Activated CD8-positive, alpha-beta memory T cell treated with anti-CD3 and anti-CD28 coated beads for 4 hours (primary cell): Measurements from ENCODE around the gene PHACTR1.
"Not testable (repeated sequence)": the region's sequence is repeated elsewhere in the genome, so short reads cannot be mapped to it uniquely, and the experiment has no call there.

Source experiments
- DNase-seq, 2 donors: peaks; one replicate each; pipeline ENCODE4 v3.0.0-alpha.2; 2020; ENCODE audit warnings: low read depth in 2 of 2

Gene PHACTR1

GRCh38 chr6:12899046-12899833, 182.7 kb downstream of the PHACTR1 start:
- no peak for DNase-seq

- DNase-seq, result no peak
These were observed 186.7 kb downstream of the PHACTR1 start for GRCh38 chr6:12903246-12903645.

- no peak for DNase-seq
These were observed 193.3 kb downstream of the PHACTR1 start for GRCh38 chr6:12909833-12910232.

GRCh38 chr6:12911427-12911826, 194.9 kb downstream of the PHACTR1 start:
- DNase-seq, result no peak

- no peak for DNase-seq
These were observed 196.6 kb downstream of the PHACTR1 start for GRCh38 chr6:12913201-12913600.

GRCh38 chr6:12916006-12916405, 199.4 kb downstream of the PHACTR1 start:
- no peak for DNase-seq

- no peak for DNase-seq
These were observed 200.0 kb downstream of the PHACTR1 start for GRCh38 chr6:12916420-12917136.

GRCh38 chr6:12921467-12921866, 204.9 kb downstream of the PHACTR1 start:
- no peak for DNase-seq

GRCh38 chr6:12923644-12924235, 207.2 kb downstream of the PHACTR1 start:
- no peak for DNase-seq

GRCh38 chr6:12924911-12925310, 208.3 kb downstream of the PHACTR1 start:
- DNase-seq, result no peak

GRCh38 chr6:12927746-12928145, 211.2 kb downstream of the PHACTR1 start:
- DNase-seq, result no peak

GRCh38 chr6:12929678-12930077, 213.1 kb downstream of the PHACTR1 start:
- DNase-seq, result no peak

- no peak for DNase-seq
These were observed 215.1 kb downstream of the PHACTR1 start for GRCh38 chr6:12931639-12932038.

- DNase-seq, result no peak
These were observed 219.1 kb downstream of the PHACTR1 start for GRCh38 chr6:12935637-12936036.

- DNase-seq, result no peak
These were observed 221.4 kb downstream of the PHACTR1 start for GRCh38 chr6:12937971-12938370.

GRCh38 chr6:12939314-12939713, 222.7 kb downstream of the PHACTR1 start:
- no peak for DNase-seq

GRCh38 chr6:12941422-12941821, 224.9 kb downstream of the PHACTR1 start:
- no peak for DNase-seq

GRCh38 chr6:12943549-12943948, 227.0 kb downstream of the PHACTR1 start:
- DNase-seq, result no peak

- DNase-seq, result no peak
These were observed 227.4 kb downstream of the PHACTR1 start for GRCh38 chr6:12944001-12944400.

GRCh38 chr6:12944528-12944927, 228.0 kb downstream of the PHACTR1 start:
- DNase-seq, result not testable (repeated sequence)

- DNase-seq, result no peak
These were observed 230.7 kb downstream of the PHACTR1 start for GRCh38 chr6:12947151-12947871.

- DNase-seq, result no peak
These were observed 231.4 kb downstream of the PHACTR1 start for GRCh38 chr6:12947967-12948366.
